Adrenal gland (tissue), 5 donors: ENCODE data around the gene LRRC75A.

Source experiments
- CTCF ChIP-seq, 6 experiments: fragments of 450-650 bp in 4 of 6; fragments of 200-600 bp in 2 of 6; sonication (generic) in 1 of 6; IDR thresholded peaks; 1 replicate in 5 of 6; 2 replicates in 1 of 6; pipeline versions ENCODE4 v1.5.1 to v1.8.0; 2016 to 2021; ENCODE audit warnings: antibody characterized with exemption in 6 of 6, mild to moderate bottlenecking in 2 of 6, moderate library complexity in 1 of 6
- POLR2A ChIP-seq, 2 donors: fragments of 450-650 bp; IDR thresholded peaks; one replicate each; pipeline ENCODE4 v1.6.1; 2017; ENCODE audit warnings: antibody characterized with exemption in 2 of 2, mild to moderate bottlenecking in 2 of 2, moderate library complexity in 1 of 2
- donor health status: DM: no; HTN: no; CAD: no.

GRCh38 chr17:16489431-16489830 is 2.6 kb downstream of the LRRC75A start:
- TF ChIP-seq CTCF (IDR thresholded peaks at IDR 0.05) (no peak), POLR2A (IDR thresholded peaks at IDR 0.05) (no peak)
